DMS79 treated with DMSO at 0.1 percent for 48 hours (cell line): ENCODE results near the gene ERFL.
"Not testable (repeated sequence)": the region's sequence is repeated elsewhere in the genome, so short reads cannot be mapped to it uniquely, and the experiment has no call there.

Experiments
- DNase-seq: peaks from one replicate; lab custom pipeline; 2025; lab: John Stamatoyannopoulos, UW

The ERFL gene

DNA sequence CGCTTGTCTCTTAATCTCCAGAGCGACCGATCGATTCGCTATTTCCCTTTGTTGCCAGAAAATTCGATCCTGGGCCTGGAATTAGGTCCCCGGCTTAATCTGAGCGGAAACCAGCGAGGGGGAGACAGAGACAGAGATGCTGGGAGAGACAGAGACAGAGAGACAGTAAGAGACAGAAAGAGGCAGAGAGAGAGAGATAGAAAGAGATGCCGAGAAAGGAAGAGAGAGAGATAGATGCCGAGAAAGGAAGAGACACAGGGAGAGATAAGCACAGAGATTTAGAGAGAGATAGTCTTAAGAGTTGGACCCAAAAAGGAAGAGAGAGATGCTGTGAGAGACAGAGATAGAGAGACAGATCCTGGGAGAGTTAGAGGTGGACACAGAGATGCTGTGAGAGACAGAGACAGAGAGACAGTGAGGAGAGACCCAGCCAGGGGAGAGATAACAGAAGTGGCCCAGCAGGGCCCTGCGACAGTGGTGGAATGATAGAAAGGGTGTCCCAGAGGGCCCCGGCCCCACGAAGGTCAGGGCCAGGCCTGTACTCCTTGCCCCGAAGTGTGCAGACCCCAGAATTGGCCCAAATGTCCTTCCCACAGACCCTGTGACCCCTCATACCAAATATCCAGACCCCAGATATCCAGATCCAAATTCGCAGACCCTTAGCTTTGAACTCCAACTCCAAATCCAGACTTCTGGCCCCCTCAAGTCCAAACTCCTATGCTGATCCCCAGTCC lies 1.3 kb downstream of the ERFL start:
- DNase-seq, result no peak

DNA sequence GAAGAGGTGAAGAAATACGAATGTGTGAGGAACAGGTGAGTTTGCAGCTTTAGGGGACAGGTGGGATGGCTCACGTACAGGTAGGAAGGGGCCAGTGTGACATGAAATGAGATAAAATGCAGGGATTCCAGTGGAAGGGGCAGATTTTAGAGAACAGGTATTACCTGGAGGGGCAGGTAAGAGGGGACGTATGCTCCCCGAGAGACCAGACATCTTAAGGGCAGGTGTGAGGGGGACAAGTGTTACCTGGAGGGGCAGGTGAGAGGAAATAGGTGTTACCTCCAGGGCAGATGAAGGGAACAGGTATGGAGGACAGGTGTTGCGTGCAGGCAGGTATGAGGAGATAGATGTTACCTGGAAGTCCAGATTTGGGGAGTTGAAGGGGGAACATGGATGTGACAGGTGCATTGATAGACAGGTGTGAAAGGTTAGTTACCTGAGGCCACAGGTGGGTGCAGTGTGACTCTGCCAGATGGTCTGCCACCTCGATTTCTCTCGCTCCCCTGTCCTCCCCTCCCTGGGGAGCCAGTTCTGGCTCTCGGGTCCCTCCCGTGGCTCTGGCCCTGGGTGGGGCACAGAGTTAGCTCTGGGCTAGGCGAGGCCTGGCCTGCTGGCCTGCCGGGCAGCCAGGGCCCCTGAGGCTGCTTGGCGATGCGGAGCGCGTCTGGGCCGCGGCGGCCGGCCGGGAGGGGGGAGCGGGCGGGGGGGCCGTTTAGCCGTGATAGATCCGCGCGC lies 2.1 kb downstream of the ERFL start:
- DNase-seq, result no peak

DNA sequence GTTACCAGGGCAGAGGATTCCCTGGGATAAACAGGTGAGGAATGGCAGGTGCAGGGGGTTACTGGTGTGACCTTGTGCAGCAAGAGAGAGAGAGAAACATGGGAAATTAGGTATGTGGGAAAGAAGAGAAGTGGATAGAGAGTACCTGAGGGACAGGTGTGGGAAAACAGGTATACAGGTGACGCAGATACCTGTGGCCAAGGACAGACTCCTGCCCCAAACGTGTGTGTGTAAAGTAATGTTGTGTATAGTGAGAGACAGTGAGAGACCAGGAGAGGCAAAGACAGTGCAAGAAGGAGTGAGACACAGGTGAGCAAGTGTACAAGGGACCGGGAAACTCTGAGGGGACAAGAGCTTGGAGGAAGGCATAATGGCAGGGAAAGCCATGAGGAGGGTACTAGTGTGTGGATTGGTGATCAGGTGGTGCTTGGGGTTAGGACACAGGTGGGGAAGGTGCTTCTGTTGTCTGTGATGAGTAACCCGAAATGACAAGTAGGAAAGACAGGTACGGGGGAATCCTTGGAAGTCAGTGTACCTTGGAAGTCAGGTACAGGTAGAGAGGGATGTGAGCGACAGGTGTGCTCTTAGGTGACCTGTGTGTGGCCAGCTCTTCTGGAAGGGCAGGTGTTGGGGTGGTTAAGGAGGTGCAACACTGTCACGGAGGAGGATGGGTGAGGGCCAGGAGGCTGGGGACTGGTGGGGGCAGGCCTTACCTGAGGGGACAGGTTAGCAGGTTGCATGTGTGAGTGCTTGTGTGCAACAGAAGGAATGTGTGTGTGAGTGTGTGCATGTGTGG lies 2.8 kb downstream of the ERFL start:
- no peak for DNase-seq

DNA sequence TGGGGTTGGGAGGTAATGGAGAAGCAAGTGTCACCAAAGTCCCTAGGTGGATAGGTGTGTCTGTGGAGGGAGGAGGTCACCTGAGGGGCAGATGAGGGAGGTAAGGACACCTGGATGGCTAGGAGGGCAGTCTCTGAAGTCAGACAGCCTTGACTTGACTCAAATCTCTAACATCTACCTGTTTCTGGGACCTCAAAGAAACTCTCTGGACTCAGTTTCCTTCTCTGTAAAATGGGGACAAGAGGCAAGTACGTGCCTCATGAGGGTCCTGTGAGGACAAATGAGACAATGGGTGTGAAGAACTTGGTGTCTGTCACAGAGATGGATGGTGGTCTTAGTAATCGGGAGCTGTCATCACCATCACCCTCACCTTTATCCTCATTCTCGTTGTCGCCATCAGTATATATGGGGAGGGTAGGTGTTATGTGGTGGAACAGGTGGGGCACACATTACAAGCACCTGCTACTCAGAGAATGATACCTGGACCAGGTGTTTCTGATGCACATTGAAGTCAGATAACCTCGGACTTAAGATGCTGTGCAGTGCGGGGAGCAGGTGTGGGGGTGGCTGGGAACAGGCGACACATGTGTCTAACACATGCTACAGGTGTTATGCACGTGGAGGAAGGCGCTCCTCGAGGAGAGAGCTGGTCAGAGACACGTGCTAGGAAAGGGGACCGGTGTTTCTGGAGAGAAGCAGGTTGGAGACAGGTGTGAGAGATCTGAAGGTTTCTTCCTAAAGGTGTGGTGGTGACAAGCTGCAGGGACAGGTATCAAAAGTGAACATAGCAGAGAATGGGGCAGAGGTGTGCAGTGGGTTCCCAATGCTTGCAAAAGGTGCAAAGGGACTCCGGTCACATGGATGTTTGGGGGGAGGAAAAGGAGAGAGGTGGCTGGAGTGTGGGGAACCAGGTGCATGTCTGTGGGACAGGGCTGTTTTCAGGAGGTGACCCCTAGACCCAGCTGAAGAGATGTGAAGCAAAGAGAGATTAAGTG lies 3.8 kb downstream of the ERFL start:
- DNase-seq, result no peak

DNA sequence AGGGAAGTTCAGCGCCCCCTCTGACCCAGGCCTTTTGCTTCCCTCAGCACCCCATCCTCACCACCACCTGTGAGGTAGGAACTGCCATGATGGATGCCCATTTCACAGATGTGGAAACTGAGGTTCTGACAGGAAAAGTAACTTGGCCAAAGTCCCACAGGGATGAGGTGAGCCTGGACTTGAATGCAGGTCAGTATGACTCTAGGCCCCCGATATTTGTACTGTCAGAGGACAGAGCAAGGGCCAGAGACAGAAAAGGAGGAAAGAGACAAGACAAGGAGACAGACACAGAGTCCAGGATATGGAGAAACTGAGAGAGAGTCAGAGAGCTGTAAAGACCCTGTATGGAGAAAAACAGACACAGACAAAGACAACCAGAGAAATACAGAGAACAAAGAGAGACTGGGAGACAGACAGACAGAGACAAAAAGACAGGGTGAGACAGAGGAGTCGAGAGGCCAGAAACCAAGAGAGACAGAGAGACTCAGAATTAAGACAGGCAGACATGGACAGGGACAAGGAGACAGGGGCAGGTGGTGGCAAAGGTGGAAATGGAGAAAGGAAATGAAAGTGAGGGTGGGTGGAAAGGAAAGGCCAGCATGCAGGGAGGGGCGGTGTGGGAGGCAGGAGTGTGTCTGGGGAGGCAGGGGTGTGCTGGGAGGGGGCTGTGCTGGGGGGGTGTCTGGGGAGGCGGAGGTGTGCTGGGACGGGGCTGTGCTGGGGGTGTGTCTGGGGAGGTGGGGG lies 5.0 kb downstream of the ERFL start:
- no peak for DNase-seq

DNA sequence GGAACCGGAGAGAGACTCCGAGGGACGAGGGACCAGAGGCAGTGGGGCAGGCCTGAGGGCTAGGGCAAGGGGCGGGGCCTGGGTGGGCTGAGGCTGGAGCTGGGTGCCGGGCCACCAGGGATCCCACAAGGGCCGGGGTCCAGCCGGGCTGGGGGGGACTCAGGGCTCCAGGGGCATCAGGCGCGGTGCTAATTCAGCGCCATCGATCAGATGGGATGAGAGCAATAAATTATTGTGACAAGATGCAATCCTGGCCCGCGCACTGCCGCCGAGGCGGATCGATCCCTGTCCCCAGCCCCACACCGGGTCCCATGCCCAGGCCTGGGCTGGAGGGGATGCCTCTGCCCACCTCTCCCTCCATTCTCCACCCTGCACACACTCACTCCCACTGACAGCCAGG lies 5.7 kb downstream of the ERFL start:
- DNase-seq, result no peak

DNA sequence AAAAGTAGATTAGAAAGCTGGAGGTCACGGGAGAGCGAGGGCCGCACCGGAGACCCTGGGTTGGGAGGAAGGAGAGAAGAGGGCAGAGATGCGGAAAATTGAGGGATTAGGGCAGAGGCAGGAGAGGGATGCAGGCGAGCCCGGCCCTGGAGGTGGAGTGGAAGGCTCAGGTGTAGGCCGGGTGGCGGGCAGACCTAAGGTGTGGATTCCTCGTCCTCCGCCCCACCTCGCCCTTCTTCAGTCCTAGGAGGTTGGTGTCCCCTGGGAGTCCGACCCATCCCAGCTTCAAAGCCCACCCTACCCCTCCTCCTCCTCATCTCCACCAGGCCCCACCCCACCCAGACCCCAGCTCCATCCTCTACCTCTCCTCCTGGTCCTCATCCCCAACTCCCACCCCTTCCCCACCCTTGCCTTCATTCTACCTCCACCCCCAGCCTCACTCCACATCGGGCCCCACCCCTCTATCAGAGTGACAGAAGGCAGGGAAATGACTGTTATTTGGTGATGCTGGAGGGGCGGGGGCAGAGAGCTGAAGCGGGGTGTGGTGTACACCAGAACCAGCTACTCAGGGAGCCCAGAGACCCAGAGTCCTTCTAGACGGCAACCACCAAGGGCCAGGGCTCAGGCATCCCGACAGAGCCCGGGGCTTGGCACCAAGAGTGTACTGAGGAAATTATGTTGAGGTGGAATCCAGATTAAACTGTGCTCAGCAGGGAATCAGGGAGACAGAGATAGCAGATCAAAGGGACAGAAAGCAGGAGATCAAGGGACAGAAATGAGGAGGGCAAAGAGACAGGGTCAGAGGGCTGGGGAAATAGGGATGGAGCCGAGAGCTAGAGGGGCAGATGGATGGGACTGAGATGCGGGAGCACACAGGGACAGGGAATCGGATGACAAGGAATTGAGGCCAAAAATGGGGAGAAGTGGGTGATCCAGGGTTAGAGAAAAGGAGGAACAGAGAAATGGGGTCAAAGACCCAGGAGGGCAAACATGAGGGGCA lies 6.4 kb downstream of the ERFL start:
- DNase-seq, result no peak

DNA sequence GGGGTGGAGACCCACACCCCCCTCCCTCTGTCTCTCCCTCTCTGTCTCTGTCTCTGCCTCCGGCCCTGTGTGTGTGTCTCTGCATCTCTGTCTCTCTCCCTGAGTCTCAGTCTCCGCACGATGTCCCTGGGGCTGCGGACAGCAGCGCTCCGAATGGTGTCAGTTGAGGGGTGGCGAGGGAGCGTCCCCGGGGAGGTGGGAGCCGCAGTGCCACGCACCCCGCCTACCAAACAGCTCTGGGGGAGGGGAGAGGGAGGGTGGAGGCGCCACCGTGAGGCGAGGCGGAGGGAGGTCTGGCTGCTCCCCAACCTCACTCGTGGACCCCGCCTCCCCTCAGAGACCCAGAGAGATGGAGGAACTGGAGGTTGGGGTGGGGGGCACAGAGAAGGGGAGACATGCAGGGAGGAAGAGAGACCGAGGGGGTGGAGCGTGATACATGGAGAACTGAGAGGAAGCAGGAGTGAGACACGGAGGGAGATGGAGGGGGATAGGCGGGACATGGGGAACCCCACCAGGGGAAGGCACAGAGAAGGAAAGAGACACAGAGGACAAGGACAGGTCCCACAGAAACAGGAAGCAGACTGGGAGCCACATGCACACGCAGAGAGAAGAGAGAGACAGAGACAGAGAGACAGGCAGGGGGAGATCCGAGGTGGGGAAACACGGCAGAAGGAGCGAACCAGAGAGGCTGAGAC lies 7.2 kb downstream of the ERFL start:
- no peak for DNase-seq

DNA sequence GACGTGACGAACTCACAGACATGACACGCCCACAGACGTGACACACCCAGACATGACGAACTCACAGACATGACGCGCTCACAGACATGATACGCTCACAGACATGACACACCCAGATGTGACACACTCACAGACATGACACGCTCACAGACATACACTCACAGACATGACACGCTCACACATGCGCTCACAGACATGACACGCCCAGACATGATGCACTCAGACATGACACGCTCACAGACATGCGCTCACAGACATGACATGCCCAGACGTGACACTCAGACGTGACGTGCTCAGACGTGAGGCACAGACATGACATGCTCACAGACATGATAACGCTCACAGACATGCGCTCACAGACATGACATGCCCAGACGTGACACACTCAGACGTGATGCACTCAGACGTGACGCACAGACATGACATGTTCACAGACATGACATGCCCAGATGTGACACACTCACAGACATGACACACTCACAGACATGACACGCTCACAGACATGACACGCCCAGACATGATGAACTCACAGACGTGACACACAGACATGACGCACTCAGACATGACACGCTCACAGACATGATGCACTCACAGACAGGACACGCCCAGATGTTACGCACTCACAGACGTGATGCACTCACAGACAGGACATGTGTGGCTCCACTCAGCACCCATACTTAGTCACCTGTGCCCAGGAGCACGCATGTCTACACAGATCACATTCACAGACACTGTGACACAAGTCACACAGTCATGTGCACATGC lies 8.1 kb downstream of the ERFL start:
- DNase-seq, result no peak

DNA sequence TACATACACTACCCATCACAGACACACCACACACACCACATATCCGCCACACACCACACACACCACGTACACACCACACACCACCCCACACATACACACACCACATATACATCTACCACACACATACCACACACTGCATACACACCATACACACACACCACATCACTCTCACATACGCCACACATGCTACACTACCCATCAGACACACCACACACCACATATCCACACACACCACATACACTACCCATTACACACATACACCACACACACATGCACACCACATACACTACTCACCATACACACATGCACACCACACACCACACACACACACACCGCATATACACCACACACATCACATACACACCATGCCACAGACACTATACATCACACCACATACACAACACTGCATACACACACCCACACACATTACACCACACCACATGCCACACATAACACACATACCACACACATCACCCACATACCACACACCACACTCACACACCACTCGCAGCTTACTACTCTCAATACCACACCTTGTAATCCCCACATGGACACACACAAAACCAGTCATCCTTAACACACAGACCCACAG lies 9.5 kb downstream of the ERFL start:
- DNase-seq, result no peak

DNA sequence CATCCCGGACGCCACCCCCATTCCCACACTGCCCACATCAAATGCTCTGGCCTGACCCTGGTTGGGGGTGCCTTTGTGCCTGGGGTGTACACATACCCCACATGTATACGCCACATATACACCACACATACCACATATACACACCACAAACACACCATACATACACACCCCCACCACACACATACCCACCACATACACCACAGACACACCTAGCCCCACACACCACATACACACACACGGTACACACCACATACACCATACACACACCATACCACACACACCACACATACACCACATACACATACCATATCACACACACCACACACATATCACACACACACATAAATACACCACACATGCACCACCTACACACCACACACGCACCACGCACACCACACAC lies 10.2 kb downstream of the ERFL start:
- no peak for DNase-seq

DNA sequence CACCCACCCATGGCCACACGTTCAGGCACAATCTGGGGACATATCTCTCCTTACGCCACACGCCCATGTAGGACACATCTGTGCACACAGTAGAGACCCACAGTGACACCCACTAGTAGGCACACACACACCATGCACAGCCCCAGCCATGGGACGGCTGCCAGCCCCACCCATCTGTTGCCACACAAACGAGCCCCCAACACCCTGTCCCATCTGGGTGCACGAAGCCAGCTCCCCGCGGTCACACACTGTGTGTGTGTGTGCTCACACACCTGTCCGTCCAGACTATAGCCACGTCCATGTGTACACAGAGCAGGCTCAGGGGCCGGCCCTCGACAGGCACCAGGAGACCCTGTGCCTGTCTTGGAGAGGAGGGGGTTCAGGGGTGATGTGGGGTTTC lies 10.6 kb downstream of the ERFL start:
- DNase-seq, result no peak

DNA sequence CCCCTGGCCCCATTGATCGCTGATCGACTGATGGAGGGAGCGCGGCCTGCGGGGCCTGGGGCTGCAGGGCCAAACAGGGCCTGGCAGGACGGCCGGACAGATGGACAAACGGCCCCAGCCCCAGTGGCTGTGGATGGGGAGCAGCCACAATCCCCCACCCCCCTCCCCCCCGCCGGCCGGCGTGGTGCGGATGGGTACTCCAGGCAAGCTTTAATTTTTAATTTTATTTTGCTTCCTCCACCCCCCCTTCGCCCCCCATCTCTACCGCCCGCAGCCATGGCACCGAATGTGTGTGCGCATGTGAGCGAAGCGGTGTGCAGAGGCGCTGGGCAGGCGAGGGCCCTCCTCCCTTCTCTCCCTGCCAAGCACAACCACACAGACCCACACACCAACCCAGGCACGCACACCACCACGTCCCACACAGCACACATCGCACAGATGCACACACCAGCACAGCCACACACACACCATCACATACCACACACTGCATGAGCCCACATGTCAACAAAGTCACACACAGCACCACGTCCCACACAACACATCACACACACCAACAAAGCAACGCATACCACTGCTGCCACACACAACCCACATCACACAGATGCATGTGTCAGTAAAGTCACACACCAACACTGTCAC lies 12.4 kb downstream of the ERFL start:
- no peak for DNase-seq

DNA sequence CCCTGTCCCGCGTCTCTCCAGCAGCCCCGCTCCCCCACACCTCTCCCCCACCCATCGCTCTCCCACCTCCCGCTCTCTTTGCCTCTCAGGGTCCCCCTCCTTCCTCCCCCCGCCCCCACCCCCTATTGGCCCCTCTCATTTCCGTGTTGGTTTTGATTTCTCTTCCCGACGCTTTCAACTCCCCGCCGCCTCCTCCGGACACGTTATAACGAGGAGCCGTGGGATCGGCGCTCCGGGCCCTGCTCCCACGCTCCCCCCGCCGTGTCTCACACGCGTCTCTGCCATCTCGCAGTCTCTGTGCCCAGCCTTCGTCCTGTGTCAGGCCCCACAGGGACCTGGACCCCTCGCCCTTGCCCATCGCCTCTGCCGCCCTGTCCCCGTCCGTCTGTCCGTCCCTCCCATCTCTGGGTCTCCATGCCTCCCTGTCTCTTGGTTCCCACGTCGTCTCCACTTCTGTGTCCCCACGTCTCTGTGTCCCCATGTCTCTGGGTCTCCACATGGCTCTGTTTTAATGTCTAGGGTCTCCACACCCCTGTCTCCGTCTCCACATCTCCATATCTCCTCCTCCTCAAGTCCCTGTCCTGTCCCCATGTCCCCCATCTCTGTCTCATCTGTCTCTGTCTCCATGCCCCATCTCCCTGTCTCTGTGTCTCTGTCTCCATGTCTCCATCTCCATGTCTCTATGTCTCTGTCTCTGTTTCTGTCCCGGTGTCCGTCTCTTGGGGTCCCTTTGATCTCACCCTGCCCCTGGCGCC lies 13.1 kb downstream of the ERFL start:
- DNase-seq, result no peak

DNA sequence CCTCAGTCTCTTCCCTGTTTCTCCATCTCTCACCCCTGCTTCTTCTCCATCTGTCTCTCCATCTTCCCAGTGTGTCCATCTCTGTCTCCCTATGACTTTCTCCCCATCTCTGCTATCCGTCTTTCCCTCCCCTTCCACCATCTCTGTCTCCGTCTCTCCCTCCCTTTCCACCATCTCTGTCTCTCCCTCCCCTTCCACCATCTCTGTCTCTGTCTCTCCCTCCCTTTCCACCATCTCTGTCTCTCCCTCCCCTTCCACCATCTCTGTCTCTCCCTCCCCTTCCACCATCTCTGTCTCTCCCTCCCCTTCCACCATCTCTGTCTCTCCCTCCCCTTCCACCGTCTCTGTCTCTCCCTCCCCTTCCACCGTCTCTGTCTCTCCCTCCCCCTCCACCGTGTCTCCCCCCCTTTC lies 13.8 kb downstream of the ERFL start:
- not testable (repeated sequence) for DNase-seq

DNA sequence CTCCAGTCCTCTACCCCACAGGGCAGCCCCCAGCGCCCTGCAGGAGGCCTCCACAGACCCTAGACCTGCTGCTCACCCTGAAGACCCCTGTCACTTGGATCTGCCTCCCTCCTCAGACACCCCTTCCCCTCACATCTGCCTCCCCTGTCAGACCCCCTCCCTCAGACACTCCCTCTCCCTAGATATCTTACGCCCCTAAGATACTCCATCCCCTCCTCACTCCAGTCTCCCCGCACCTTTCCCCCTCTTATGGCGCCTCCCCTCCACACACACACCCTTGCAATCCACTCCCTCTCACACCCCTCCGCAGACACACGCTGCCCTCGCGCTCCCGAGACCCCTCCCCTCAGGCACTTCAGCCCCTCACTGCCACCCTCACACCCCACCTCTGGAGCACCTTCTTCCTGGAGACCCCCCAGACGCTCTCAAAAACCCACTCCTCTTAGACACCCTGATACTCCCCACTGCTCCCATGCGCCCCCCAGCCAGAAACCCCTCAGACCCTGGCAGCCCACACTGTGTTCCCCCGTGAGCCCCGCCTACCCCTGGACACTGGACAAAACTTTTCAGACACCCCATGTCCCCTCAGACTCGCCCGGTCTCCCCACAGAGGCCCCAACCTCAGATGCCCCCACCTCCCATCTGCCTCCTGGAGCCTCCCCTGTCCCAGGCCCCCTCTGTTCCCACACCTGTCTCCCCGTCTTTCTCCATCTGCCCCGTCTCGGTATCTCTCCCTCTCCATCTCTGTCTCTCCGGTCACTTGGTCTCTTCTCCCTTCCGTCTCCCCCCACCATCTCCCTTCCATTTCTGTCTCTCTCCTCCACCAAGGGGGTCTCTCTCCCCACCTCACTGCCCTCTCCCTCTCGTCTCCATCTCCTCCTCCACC lies 14.5 kb downstream of the ERFL start:
- no peak for DNase-seq
